HEK293 (cell line): ENCODE measurements around the gene GPR146.

Experiments
- CTCF ChIP-seq: fragments of 450-650 bp; formaldehyde crosslinking; IDR thresholded peaks from 2 replicates; pipeline ENCODE4 v1.5.1; 2016; ENCODE audit warnings: missing biosample characterization, missing genetic modification characterization
- HOXD13 ChIP-seq: sonication (generic); formaldehyde crosslinking; IDR thresholded peaks from 2 replicates; pipeline ENCODE4 v1.8.0; 2022; ENCODE audit warnings: missing genetic modification reagents, borderline replicate concordance
- SETDB1 ChIP-seq: IDR thresholded peaks from one replicate; pipeline ENCODE4 v1.6.1; 2017; ENCODE audit warnings: mild to moderate bottlenecking, low read length, moderate library complexity, mixed read lengths; ENCODE audit not compliant: insufficient read length
- ZEB2 ChIP-seq: fragments of 450-650 bp; formaldehyde crosslinking; IDR thresholded peaks from 2 replicates; pipeline ENCODE4 v1.5.1; 2016; ENCODE audit warnings: missing biosample characterization, missing genetic modification characterization
- ZNF274 ChIP-seq, 2 experiments: fragments of 200-500 bp in 1 of 2; fragments of 450-650 bp in 1 of 2; sonication (Bioruptor generic) in 1 of 2; formaldehyde crosslinking in 1 of 2; IDR thresholded peaks; 2 replicates each; pipeline versions ENCODE4 v1.5.1 to v1.6.1; 2014 to 2016; ENCODE audit warnings: borderline replicate concordance in 1 of 2, inconsistent platforms in 1 of 2, low read length in 1 of 2, missing biosample characterization in 1 of 2, missing genetic modification characterization in 1 of 2
- ZNF549 ChIP-seq: fragments of 450-650 bp; IDR thresholded peaks from 2 replicates; pipeline ENCODE4 v1.5.1; 2018; ENCODE audit warnings: missing biosample characterization, missing genetic modification characterization, mild to moderate bottlenecking, inconsistent platforms, moderate library complexity
- ZNF639 ChIP-seq: fragments of 450-650 bp; formaldehyde crosslinking; IDR thresholded peaks from 2 replicates; pipeline ENCODE4 v1.5.1; 2016; ENCODE audit warnings: missing biosample characterization, missing genetic modification characterization

- TF ChIP-seq CTCF (no peak), ZNF549 (tag by site-specific recombination) (no peak), ZNF274 (IDR thresholded peaks at IDR 0.05; ENCODE audit: low read length) (no peak), ZNF274 (tag by site-specific recombination; IDR thresholded peaks at IDR 0.05; ENCODE audit: borderline replicate concordance) (no peak), SETDB1 (no peak), ZNF639 (tag by site-specific recombination) (no peak), ZEB2 (tag by site-specific recombination) (no peak), HOXD13 (CRISPR knock-in tag) (no peak)
Observed at GRCh38 chr7:1055491-1055955, 11.2 kb downstream of the GPR146 start.
